H1 (cell line): ENCODE results near the gene CLMP.

Experiments used
- CTCF ChIP-seq, 3 experiments: IDR thresholded peaks; 1 replicate in 2 of 3; 2 replicates in 1 of 3; pipeline versions ENCODE4 v1.5.1 to v1.6.1; 2011; ENCODE audit warnings: low read length in 3 of 3, mild to moderate bottlenecking in 3 of 3, inconsistent platforms in 2 of 3, low read depth in 1 of 3, moderate library complexity in 1 of 3; ENCODE audit not compliant: insufficient read depth in 1 of 3; ENCODE audit errors: control extremely low read depth in 1 of 3
- EP300 ChIP-seq, 2 experiments: IDR thresholded peaks; 1 replicate in 1 of 2; 2 replicates in 1 of 2; pipeline ENCODE4 v1.6.1; 2011 to 2012; ENCODE audit warnings: low read depth in 2 of 2, low read length in 2 of 2, mild to moderate bottlenecking in 2 of 2, borderline replicate concordance in 1 of 2, inconsistent platforms in 1 of 2, moderate library complexity in 1 of 2
- EZH2 ChIP-seq: fragments of 200-600 bp; sonication (generic); IDR thresholded peaks from 2 replicates; pipeline ENCODE4 v1.7.1; 2012; ENCODE audit warnings: low read depth, mild to moderate bottlenecking, moderate library complexity, low read length, inconsistent platforms; ENCODE audit not compliant: severe bottlenecking
- HDAC6 ChIP-seq: IDR thresholded peaks from one replicate; pipeline ENCODE4 v1.7.1; 2012; ENCODE audit warnings: low read depth, mild to moderate bottlenecking, inconsistent platforms, low read length, moderate library complexity
- KDM4A ChIP-seq: IDR thresholded peaks from one replicate; pipeline ENCODE4 v1.7.1; 2012; ENCODE audit warnings: low read depth, mild to moderate bottlenecking, moderate library complexity, low read length, inconsistent platforms; ENCODE audit not compliant: severe bottlenecking
- POLR2A ChIP-seq, 2 experiments: IDR thresholded peaks; 1 replicate in 1 of 2; 2 replicates in 1 of 2; pipeline ENCODE4 v1.6.1; 2011; ENCODE audit warnings: low read depth in 2 of 2, low read length in 2 of 2, mild to moderate bottlenecking in 2 of 2; ENCODE audit errors: control extremely low read depth in 1 of 2
- POLR2AphosphoS5 ChIP-seq: IDR thresholded peaks from 2 replicates; pipeline ENCODE4 v1.6.1; 2011; ENCODE audit warnings: low read depth, low read length
- SIN3A ChIP-seq, 2 experiments: IDR thresholded peaks in 1 of 2; conservative IDR thresholded peaks in 1 of 2; 2 replicates each; pipeline ENCODE4 v1.6.1; 2011 to 2012; ENCODE audit warnings: low read length in 2 of 2, improper control_type of control experiment in 1 of 2, low read depth in 1 of 2, mild to moderate bottlenecking in 1 of 2
- SP1 ChIP-seq: IDR thresholded peaks from 2 replicates; pipeline ENCODE4 v1.6.1; 2011; ENCODE audit warnings: low read depth, low read length
- SP4 ChIP-seq: IDR thresholded peaks from 2 replicates; pipeline ENCODE4 v1.6.1; 2012; ENCODE audit warnings: low read length, inconsistent platforms

DNA sequence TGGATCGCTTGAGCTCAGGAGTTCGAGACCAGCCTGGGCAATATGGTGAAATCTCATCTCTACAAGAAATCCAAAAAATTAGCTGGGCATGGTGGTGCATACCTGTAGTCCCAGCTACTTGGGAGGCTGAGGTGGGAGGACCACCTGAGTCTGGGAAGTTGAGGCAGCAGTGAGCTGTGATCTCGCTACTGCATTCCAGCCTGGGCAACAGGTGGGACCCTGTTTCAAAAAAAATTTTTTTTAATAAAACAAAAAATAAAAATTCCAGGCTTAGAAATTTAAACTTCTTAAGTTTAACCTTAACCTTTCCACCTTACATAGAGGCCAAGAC is 21.2 kb downstream of the CLMP start:
- no peak for TF ChIP-seq CTCF (IDR thresholded peaks at IDR 0.05; ENCODE audit: control extremely low read depth in 1 of 3, insufficient read depth in 1 of 3, low read depth in 1 of 3, low read length in 3 of 3)
- TF ChIP-seq POLR2A (IDR thresholded peaks at IDR 0.05; ENCODE audit: control extremely low read depth in 1 of 2, low read depth in 2 of 2, low read length in 2 of 2), result no peak
- no peak for TF ChIP-seq SIN3A (conservative IDR thresholded peaks at IDR 0.05 in 1 of 2, IDR thresholded peaks at IDR 0.05 in 1 of 2; ENCODE audit: low read depth in 1 of 2, low read length in 2 of 2)
- no peak for TF ChIP-seq HDAC6
- TF ChIP-seq EP300 (IDR thresholded peaks at IDR 0.05; ENCODE audit: borderline replicate concordance in 1 of 2, low read depth in 2 of 2, low read length in 2 of 2), result no peak
- no peak for TF ChIP-seq POLR2AphosphoS5
- no peak for TF ChIP-seq EZH2
- TF ChIP-seq KDM4A, result no peak
- no peak for TF ChIP-seq SP1
- TF ChIP-seq SP4, result no peak
